HG03280 (cell line): ENCODE results near the gene PPP1R13B.

Experiments
- ATAC-seq: cut with Tn5 transposase; IDR thresholded peaks from one replicate; pipeline ENCODE4 v1.9.1; 2021; ENCODE audit warnings: mild to moderate bottlenecking, moderate library complexity; ENCODE audit not compliant: unreplicated experiment

The PPP1R13B gene

DNA sequence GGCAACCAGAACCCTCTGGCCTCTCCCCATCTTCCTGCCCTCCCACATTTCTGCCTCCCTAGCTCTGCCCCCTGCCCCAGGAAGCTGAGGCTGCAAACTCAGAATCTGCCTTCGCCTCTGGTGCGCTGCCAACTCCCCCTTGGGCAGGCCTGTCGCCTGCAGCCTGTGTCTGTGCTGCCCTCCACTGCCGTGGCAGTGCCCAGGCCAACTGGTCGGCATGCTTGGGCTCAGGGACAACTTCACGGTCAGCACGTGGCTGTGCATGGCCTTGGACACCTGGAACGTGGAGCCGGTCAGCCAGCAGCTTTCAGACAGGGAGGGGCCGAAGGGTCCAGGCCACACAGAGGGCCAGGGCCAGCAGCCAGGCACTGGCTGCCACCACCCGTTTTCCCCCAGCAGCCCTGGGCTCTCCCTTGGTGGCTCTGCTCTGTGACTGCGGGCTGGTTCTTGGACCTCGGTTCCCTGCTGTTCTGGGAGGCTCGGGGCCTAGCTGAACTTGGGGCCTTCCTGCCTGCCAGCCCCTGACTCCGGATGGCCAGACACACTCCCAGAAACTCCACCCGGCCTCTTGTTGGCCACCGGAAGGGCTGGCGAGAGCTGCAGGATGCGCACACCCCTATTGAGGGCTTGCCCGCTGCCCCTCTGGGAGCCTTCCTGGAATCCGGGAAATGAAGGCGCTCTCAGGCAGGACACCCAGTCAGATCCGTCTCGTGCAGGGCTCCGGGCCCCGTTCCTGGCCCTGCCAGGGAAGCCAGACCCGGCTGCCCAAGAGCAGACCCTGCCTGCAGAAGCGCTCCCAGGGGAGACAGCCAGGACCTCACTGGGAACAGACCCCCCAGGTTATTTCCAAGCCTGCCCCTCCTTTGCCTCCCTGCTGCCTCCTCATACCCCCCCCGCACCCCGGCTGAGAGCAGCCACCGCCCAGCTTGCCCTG is 34.2 kb upstream of the PPP1R13B start:
- no peak for ATAC-seq

DNA sequence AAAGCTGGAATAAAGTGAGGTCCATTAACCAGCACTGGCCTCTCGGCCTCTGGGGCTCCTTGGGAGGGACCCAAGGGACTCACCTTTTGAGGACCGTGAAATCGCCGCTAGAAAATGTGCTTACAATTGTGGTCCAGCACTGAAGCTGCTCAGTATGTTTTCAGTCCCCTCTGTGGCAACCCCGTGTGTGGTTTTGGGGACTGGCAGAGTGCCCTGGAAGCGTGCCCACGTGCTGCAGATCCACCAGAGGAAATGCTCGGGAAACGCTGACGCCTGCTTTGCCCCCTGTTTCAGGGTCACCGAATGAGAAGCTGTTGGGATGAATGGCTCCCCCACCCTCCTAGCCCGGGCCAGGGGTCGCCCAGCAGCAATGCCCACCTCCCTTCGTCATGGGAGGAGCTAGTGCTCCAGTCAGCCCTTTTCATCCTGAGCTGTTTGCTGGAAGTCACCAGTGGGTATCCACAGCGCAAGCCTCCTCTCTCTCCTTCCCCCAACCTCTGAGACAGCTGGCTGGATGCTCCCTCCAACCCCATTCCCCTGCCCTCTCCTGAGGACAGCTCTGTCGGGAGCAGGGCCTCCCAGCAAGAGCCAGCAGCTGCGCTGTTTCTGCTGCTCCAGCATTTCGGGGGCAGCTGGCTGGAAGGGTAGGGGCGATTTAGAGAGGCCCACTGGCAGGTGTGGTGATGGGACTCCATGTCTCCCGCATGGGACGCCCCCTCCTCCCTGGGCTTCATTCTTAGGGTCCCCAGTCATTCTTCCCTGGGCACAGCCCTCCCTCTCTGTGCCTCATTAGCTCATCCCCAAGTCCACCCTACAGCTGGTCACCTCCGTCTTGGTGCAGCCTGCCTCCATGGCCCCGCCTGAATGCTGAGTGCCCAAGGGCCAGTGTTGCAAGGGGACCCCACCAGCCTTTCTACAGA is 33.2 kb upstream of the PPP1R13B start:
- ATAC-seq, result no peak

- no peak for ATAC-seq
Measured at GRCh38 chr14:103879570-103880347, 32.4 kb upstream of the PPP1R13B start.

DNA sequence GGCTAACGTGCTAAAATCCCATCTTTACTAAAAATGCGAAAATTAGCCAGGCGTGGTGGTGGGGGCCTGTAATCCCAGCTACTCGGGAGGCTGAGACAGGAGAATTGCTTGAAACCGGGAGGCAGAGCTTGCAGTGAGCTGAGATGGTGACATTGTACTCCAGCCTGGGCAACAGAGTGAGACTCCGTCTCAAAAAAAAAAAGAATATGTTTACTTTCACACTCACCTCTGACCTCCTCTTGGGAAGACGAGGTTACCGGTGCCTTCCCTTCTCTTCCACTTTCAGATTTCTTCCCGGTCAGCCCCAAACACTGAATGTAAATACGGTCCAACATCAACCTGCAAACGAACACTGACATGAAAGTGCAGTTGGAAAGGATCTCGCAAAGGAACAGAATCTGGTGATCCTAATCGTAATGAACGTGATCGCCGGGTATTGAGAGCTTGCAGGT is 31.8 kb upstream of the PPP1R13B start:
- no peak for ATAC-seq

GRCh38 chr14:103878180-103878579 is 30.8 kb upstream of the PPP1R13B start:
- ATAC-seq, result no peak

DNA sequence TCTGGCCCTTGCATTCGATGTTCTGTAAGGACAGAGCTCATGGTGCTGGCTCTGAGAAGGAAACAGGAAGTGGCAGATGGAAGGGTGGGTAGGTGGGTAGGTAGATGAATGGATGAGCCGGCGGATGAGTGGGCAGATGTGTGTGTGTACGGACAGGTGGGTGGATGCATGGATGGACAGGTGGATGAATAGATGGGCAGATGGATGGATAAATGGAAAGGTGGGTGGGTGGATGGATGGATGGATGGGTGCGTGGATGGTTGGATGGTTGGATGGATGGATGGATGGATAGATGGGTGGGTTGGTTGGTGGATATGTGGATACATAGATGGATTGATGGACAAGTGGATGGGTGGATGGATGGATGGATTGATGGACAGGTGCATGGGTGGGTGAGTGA is 27.6 kb upstream of the PPP1R13B start:
- no peak for ATAC-seq

GRCh38 chr14:103872481-103873113 is 25.2 kb upstream of the PPP1R13B start:
- ATAC-seq, result peak; percentile 17

DNA sequence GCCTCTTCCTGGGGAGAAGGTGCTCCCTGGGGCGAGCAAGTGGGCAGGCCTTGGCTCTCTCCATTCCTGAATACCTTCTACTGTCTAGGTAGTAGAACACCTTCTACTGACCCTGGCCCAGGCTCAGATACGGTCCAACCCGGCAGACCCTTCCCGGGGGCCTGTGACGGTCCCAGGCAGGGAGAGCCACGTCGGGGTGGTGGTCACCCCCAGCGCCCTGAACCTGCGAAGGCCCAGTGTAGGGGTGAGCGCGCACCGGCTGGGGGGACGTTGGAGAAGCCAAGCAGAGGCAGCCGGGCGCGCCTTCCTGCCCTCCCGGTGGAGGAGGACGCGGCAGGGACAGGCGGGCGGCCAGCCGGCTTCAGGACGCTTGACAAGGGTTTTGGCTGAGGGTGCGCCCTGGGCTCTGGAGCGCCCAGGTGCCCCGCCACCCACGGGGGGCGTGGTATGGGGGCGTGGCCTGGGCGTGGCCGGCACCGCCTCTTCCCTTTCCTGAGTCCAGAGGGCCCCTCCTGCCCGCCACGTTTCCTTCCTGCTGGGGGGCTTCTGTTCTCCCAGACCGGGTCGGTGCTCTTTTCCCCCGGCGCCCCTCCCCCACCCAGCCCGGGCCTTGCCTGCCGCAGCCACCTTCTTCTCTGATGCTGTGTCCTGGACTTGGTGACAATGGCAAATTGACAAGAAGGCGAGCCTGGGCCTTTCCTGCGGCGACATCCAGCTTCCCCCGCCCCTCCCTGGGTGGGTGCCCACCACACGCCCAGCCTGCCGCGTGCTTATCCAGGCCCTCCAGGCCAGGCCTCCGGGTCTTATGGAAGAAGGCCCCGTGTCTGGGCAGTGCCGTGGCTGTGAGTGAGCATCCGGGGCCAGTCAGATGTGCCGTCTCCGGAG is 24.5 kb upstream of the PPP1R13B start:
- peak; percentile 88 for ATAC-seq

DNA sequence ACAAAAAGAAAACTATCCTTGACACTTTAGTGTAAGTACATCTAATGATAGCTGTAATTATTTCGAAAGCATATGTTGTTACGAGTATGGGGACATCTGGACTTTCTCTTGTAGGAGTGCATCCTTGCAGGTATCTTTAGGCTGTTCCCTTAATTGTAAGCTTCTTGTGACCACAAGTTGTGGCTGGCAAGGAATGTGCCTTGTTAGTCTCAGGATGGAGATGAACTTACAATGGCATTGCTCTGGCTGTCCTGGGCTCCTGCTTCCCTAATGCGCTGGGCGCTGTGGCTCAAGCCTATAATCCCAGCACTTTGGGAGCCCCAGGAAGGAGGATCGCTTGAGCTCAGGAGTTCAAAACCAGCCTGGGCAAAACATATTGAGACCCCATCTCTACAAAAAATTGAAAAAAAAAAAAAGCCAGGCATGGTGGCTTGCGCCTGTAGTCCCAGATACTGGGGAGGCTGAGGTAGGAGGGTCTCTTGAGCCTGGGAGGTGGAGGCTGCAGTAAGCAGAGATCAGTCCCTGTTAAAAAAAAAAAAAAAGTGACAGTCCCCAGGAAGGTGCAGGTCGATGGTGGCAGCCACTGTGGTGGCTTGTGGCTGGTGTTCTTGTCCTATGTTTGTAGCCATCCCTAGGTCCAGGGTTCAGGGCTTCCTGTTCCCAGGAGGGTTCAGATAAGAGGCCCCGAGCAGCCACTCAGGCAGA is 23.7 kb upstream of the PPP1R13B start:
- ATAC-seq, result no peak

GRCh38 chr14:103870144-103870876 is 22.9 kb upstream of the PPP1R13B start:
- ATAC-seq, result no peak

DNA sequence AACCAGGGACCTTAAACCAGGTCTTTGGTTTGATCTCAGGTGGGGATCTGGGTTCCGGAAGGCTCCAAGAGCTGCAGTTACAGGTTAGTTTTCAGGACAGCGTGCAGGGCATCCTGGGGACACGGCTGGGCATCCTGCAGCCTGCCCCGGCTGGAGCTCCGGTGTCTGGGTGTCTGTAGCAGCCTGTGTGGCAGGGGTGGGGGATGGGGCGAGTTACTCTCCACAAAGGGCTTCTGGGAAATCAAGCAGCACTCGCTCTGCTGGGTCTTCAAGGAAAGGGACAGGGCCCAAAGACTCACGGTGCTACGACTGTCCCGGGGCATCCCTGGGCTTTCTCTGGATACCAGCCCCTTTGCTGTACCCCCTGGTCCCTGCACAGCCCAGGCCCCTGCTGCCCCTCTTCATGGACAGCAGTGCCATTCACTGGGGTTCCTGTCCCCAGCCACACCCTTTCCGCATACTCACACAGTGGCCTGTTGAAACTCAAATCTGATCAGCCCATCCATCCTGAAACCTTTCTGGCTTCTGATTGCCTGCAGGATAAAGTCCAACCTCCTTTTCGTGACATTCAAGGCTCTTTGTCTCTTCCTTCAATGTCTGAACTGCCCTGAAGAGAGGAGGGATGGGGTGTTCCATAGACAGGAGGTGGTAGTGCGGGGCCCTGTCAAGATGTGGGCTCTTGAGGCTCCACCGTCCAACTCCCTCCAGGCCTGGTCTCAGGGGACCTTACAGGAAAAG is 22.2 kb upstream of the PPP1R13B start:
- no peak for ATAC-seq

- ATAC-seq, result no peak
Measured at GRCh38 chr14:103868242-103868897, 21.0 kb upstream of the PPP1R13B start.

DNA sequence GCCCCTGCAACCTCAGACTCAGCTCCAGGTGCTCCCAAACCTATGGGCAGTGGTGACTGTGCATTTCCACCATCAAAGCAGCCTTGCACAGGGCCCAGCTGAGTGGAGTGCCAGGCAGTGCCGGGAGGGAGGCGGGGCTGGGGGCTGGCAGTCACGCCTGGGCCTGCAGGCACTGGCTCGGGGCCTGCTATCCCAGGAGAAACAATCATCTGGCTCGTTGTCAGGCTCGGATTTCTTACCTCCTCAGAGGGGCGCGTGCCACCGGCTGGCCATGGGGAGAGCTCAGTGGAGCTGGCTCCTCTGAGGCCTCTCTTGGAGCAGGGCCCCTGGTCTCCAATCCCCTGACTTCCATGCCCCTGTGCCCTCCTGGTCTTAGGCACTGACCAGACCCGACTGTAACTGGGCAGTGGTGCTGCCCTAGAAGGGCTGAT is 20.2 kb upstream of the PPP1R13B start:
- no peak for ATAC-seq

DNA sequence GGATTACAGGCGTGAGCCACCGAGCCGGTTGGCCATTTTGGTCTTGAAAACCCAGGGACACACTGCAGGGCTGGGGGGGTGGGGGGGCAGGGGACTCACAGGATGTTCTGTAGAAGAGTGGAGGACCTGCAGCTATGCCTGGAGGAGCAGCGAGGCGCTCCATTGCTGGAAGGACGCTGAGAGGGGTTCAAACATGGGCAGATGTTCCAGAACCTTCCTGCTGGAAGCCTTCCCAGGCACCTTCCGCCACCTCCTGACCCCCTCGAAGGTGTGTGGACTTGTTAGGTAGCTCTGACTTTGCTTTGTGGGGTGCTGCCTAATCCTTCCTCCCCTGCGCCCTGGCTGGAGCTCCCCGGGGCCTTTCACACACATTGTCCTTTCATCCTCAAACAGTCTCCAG is 19.6 kb upstream of the PPP1R13B start:
- ATAC-seq, result no peak

- ATAC-seq, result no peak
Measured at GRCh38 chr14:103863245-103863644, 15.9 kb upstream of the PPP1R13B start.

DNA sequence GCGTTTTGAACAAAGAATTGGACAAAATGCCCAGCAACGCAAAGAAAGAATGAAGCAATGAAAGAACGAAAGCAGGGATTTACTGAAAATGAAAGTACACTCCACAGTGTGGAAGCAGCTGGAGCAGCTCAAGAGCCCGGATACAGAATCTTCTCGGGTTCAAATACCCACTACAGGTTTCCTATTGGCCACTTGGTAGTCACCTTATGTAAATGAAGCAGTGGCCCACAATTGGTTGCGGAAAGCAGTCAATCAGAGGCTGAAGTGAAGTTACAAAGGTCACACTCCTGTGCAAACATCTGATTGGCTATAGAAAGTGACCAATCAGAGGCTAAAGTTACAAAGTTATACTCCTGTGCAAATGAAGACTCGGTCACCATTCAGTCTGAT is 15.0 kb upstream of the PPP1R13B start:
- no peak for ATAC-seq
